Keratinocyte (primary cell): ENCODE data around the gene ETV5.

Source experiments
- EZH2 ChIP-seq: IDR thresholded peaks from one replicate; pipeline ENCODE4 v1.6.1; 2012; ENCODE audit warnings: inconsistent platforms, mild to moderate bottlenecking, low read length, moderate library complexity
- TF ChIP-seq, protein P1 (sequence below), 3 experiments: IDR thresholded peaks in 1 of 3; conservative IDR thresholded peaks in 1 of 3; optimal IDR thresholded peaks in 1 of 3; 2 replicates in 2 of 3; 3 replicates in 1 of 3; pipeline versions ENCODE3 to v1.5.1; 2011; ENCODE audit warnings: low read length in 3 of 3, mild to moderate bottlenecking in 3 of 3, moderate library complexity in 2 of 3, control low read depth in 1 of 3, inconsistent platforms in 1 of 3; ENCODE audit not compliant: insufficient read depth in 2 of 3; ENCODE audit errors: extremely low read depth in 1 of 3

DNA sequence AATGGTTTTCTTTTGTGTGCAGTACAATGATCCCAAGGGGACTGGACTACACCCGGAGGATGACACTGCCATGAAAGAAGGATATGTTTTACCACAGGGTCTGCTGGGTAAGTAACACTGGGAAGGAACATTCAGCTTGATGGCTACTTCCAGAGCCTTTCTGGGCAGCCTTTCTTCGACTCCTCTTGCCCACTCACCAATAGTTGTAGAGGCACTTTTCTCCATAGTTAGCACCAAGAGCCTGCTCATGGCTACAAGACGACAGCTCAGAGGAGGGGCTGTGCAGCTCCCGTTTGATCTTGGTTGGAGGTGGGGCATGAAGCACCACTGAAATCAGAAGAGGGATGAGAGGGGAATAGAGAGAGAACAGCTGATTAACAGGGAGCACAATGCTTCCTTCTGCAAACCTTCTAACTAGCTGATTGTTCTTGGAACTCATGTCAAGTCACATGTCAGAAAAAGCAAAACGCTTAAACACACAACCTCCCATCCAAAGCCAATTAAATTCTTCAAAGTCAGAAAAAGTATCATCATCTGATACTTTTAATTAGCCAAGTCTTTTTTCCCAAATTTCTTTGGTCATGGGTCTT lies 27.9 kb downstream of the ETV5 start:
- no peak for TF ChIP-seq EZH2
- TF ChIP-seq, protein P1, sequence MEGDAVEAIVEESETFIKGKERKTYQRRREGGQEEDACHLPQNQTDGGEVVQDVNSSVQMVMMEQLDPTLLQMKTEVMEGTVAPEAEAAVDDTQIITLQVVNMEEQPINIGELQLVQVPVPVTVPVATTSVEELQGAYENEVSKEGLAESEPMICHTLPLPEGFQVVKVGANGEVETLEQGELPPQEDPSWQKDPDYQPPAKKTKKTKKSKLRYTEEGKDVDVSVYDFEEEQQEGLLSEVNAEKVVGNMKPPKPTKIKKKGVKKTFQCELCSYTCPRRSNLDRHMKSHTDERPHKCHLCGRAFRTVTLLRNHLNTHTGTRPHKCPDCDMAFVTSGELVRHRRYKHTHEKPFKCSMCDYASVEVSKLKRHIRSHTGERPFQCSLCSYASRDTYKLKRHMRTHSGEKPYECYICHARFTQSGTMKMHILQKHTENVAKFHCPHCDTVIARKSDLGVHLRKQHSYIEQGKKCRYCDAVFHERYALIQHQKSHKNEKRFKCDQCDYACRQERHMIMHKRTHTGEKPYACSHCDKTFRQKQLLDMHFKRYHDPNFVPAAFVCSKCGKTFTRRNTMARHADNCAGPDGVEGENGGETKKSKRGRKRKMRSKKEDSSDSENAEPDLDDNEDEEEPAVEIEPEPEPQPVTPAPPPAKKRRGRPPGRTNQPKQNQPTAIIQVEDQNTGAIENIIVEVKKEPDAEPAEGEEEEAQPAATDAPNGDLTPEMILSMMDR (optimal IDR thresholded peaks at IDR 0.05 in 1 of 3, IDR thresholded peaks at IDR 0.05 in 1 of 3, conservative IDR thresholded peaks at IDR 0.05 in 1 of 3; ENCODE audit: extremely low read depth in 1 of 3, insufficient read depth in 2 of 3, low read length in 3 of 3): no peak
